Astrocyte (in vitro differentiated cells and primary cell): ENCODE data around the gene SMAP2. TPM values are rescaled to one million over a fixed set of nuclear protein-coding genes. Genes with fewer than 3 reads are reported as not detected.
"Not testable (repeated sequence)": the region's sequence is repeated elsewhere in the genome, so short reads cannot be mapped to it uniquely, and the experiment has no call there.

Experiments used
- DNase-seq: peaks from one replicate; pipeline ENCODE4 v3.0.0-alpha.2; 2010; ENCODE audit warnings: low read depth
- FAIRE-seq: peaks from 2 replicates; lab custom pipeline; 2011; peaks lifted over from hg19 to GRCh38; lab: Jason Lieb, UNC
- H2AFZ ChIP-seq: 2 replicates; pipeline ENCODE4 v1.6.0; 2012; ENCODE audit warnings: low read depth, low read length, inconsistent platforms
- H3K27ac ChIP-seq: 2 replicates; pipeline ENCODE4 v1.5.1; 2011; ENCODE audit warnings: low read depth, low read length, inconsistent platforms
- H3K27me3 ChIP-seq: 2 replicates; pipeline ENCODE4 v1.6.0; 2011; ENCODE audit warnings: low read length, inconsistent platforms; ENCODE audit not compliant: insufficient read depth
- H3K36me3 ChIP-seq: 2 replicates; pipeline ENCODE4 v1.5.1; 2011; ENCODE audit warnings: low read length, inconsistent platforms; ENCODE audit not compliant: insufficient read depth
- H3K4me1 ChIP-seq: 2 replicates; pipeline ENCODE4 v1.5.1; 2011; ENCODE audit warnings: low read length, inconsistent platforms; ENCODE audit not compliant: insufficient read depth
- H3K4me2 ChIP-seq: 2 replicates; pipeline ENCODE4 v1.6.0; 2012; ENCODE audit warnings: low read length, inconsistent platforms
- H3K4me3 ChIP-seq: 2 replicates; pipeline ENCODE4 v1.5.1; 2011; ENCODE audit warnings: low read depth, mild to moderate bottlenecking, low read length, inconsistent platforms; ENCODE audit not compliant: insufficient read depth
- H3K79me2 ChIP-seq: 2 replicates; pipeline ENCODE4 v1.6.0; 2012; ENCODE audit warnings: mild to moderate bottlenecking, low read length, inconsistent platforms; ENCODE audit not compliant: insufficient read depth
- H3K9ac ChIP-seq: 2 replicates; pipeline ENCODE4 v1.6.0; 2012; ENCODE audit warnings: mild to moderate bottlenecking, low read length, inconsistent platforms
- H3K9me3 ChIP-seq: 2 replicates; pipeline ENCODE4 v1.5.1; 2012; ENCODE audit warnings: low read depth, mild to moderate bottlenecking, low read length, inconsistent platforms; ENCODE audit not compliant: insufficient read depth
- H4K20me1 ChIP-seq: 2 replicates; pipeline ENCODE4 v1.6.0; 2012; ENCODE audit warnings: low read length, inconsistent platforms; ENCODE audit not compliant: insufficient read depth
- H3K27ac Mint-ChIP-seq: one replicate; pipeline ENCODE4 v1.8.0; 2021; ENCODE audit warnings: mild to moderate bottlenecking, mixed read lengths; ENCODE audit not compliant: unreplicated experiment
- H3K27me3 Mint-ChIP-seq: one replicate; pipeline ENCODE4 v1.8.0; 2021; ENCODE audit warnings: low read depth, mixed read lengths; ENCODE audit not compliant: unreplicated experiment
- H3K36me3 Mint-ChIP-seq: one replicate; pipeline ENCODE4 v1.8.0; 2021; ENCODE audit warnings: low read depth, mixed read lengths; ENCODE audit not compliant: unreplicated experiment
- H3K4me1 Mint-ChIP-seq: one replicate; pipeline ENCODE4 v1.8.0; 2021; ENCODE audit warnings: low read depth, mixed read lengths; ENCODE audit not compliant: unreplicated experiment
- H3K4me3 Mint-ChIP-seq: one replicate; pipeline ENCODE4 v1.8.0; 2021; ENCODE audit warnings: mild to moderate bottlenecking, moderate library complexity, mixed read lengths; ENCODE audit not compliant: unreplicated experiment
- H3K9me3 Mint-ChIP-seq: one replicate; pipeline ENCODE4 v1.8.0; 2021; ENCODE audit warnings: mild to moderate bottlenecking, mixed read lengths; ENCODE audit not compliant: unreplicated experiment
- CTCF ChIP-seq: IDR thresholded peaks from 2 replicates; pipeline ENCODE4 v1.5.1; 2011; ENCODE audit warnings: low read depth, mild to moderate bottlenecking, inconsistent platforms, low read length, moderate library complexity; ENCODE audit not compliant: insufficient read depth
- EZH2 ChIP-seq: IDR thresholded peaks from 2 replicates; pipeline ENCODE4 v1.6.1; 2012; ENCODE audit warnings: mild to moderate bottlenecking, low read length, inconsistent platforms; ENCODE audit not compliant: insufficient read depth
- total RNA-seq: library from RNA; stranded (reverse); gene quantifications from 2 replicates; pipeline ENCODE4 v1.2.1, GENCODE V29; 2021

The SMAP2 gene
- total RNA-seq, 1 donor from 2014 or later = 16.8 TPM

GRCh38 chr1:40386796-40387195 lies 13.3 kb downstream of the SMAP2 start:
- Mint-ChIP-seq H3K9me3 (no peaks in the 10 kb centered on the region), H3K27me3 (no peaks in the 10 kb centered on the region), H3K27ac (no peak overlapping the region), H3K4me3 (no peak overlapping the region), H3K36me3 (peaks cover 10% of the 10 kb centered on the region), H3K4me1 (peaks cover 31% of the 10 kb centered on the region)
- Histone ChIP-seq H3K4me1 (peaks cover 6% of the 10 kb centered on the region), H3K9ac (no peak overlapping the region), H3K9me3 (no peaks in the 10 kb centered on the region), H3K27me3 (no peaks in the 10 kb centered on the region), H3K79me2 (peaks cover 64% of the 10 kb centered on the region), H3K4me3 (no peak overlapping the region), H3K27ac (no peak overlapping the region), H2AFZ (no peak overlapping the region), H3K4me2 (no peak overlapping the region), H4K20me1 (peaks cover 64% of the 10 kb centered on the region), H3K36me3 (no peaks in the 10 kb centered on the region)
- FAIRE-seq = no peak
- no peak for DNase-seq
- TF ChIP-seq CTCF (no peak), EZH2 (no peak)

GRCh38 chr1:40387381-40388306 lies 14.1 kb downstream of the SMAP2 start:
- peaks cover 64% of the 10 kb centered on the region for H4K20me1 ChIP-seq
- H3K4me3 Mint-ChIP-seq, H3K4me3 ChIP-seq, H3K4me2 ChIP-seq, DNase-seq, H3K27me3 Mint-ChIP-seq, H3K36me3 ChIP-seq, H3K27me3 ChIP-seq, H3K27ac ChIP-seq, H3K9me3 Mint-ChIP-seq, FAIRE-seq, H3K27ac Mint-ChIP-seq, H3K4me1 ChIP-seq, H3K9me3 ChIP-seq, H2AFZ ChIP-seq, H3K9ac ChIP-seq: not testable (repeated sequence)
- Mint-ChIP-seq H3K4me1 (peaks cover 25% of the 10 kb centered on the region), H3K36me3 (peaks cover 10% of the 10 kb centered on the region)
- peaks cover 65% of the 10 kb centered on the region for H3K79me2 ChIP-seq

DNA sequence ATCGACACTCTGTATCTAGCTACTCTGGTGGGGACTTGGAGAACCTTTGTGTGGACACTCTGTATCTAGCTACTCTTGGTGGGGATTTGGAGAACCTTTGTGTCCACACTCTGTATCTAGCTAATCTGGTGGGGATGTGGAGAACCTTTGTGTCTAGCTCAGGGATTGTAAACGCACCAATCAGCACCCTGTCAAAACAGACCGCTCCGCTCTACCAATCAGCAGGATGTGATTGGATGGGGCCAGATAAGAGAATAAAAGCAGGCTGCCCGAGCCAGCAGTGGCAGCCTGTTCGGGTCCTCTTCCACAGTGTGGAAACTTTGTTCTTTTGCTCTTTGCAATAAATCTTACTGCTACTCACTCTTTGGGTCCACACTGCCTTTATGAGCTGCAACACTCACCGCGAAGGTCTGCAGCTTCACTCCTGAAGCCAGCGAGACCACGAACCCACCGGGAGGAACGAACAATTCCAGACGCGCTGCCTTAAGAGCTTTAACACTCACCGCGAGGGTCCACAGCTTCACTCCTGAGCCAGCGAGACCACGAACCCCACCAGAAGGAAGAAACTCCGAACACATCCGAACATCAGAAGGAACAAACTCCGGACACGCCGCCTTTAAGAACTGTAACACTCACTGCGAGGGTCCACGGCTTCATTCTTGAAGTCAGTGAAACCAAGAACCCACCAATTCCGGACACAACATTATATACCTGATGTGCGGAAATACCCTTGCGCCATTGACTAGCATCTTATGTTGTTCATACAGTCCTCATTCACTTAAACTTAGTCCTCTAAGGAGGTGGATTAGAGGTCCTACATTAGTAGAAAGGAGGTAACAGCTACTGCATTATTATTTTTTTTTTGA lies 15.2 kb downstream of the SMAP2 start:
- not testable (repeated sequence) for H3K4me3 Mint-ChIP-seq, H3K9me3 ChIP-seq, H3K27me3 Mint-ChIP-seq, H3K9me3 Mint-ChIP-seq, H3K4me3 ChIP-seq, H3K4me1 ChIP-seq, H3K9ac ChIP-seq, DNase-seq, H2AFZ ChIP-seq, FAIRE-seq, H3K36me3 ChIP-seq, H3K27me3 ChIP-seq, H3K27ac Mint-ChIP-seq, H3K4me2 ChIP-seq, H3K27ac ChIP-seq
- Mint-ChIP-seq H3K36me3 (peaks cover 10% of the 10 kb centered on the region), H3K4me1 (peaks cover 20% of the 10 kb centered on the region)
- Histone ChIP-seq H3K79me2 (peaks cover 63% of the 10 kb centered on the region), H4K20me1 (peaks cover 56% of the 10 kb centered on the region)
